Activated CD8-positive, alpha-beta memory T cell treated with anti-CD3 and anti-CD28 coated beads, Interleukin-2, amount 50 U/mL, for 1 hour (primary cell): ENCODE data around the gene DOCK2.

Experiments
- DNase-seq: peaks from one replicate; pipeline ENCODE4 v3.0.0-alpha.2; 2020; ENCODE audit errors: extremely low read depth

Gene DOCK2

GRCh38 chr5:169862391-169862811, 225.3 kb downstream of the DOCK2 start:
- DNase-seq = no peak

DNA sequence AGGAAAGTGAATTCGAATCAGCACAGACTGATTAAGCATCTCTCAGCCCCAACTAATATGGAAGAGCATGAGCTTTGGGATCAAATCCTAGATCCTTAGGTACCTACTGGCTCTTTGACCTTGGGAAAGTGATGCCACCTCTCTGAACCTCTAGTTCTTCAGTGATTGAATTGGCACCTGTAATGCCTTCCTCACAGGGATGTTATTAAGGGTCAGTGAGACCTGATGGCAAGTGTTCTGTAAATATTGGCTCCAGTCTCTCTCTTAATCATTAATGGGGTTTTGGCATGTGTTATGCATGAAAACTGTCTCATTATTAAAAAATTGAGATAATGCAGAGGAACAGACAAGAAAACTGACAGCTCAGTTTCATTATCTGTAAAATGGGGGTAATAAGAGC, 227.4 kb downstream of the DOCK2 start:
- no peak for DNase-seq

GRCh38 chr5:169867347-169867746, 230.3 kb downstream of the DOCK2 start:
- DNase-seq = no peak

DNA sequence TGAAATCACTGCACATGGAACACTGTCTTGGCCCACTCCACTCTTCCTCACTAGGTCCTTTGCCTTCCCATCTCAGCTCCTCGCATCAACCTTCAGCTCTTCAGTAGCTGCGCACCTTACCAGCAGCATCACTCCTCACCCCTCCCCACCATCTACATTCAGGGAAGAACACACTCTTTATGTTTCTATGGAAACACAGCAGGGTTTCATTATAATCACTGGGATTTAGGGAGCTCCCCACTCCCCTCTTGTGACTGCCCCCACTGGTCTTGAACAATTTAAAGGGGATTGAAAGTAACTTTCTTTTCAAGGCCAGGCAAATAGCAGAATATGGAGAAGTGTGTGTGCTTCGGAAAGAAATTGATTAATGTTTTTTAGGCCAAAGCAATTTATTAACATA, 232.0 kb downstream of the DOCK2 start:
- DNase-seq = no peak

DNA sequence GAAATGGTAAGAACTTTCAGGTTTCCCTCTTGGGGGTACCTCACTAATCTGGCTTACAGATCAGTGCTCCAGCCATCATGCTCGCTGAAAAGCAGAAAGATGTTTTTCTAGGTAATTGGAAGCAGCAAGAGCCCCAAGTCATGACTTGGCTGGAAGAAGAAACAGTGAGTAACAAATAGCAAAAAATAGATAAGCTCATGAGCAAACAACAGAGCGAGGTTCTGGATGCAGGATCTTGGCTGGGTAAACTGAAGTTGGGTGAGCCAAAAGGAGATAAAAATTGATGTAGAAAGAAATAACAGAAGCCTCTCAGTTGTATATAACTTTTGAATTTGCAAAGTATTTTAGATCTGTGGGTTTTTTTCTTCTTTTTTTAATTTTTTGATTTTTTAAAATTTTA, 233.1 kb downstream of the DOCK2 start:
- DNase-seq = no peak

- DNase-seq = no peak
Observed at GRCh38 chr5:169871826-169872490, 234.9 kb downstream of the DOCK2 start.

- no peak for DNase-seq
Observed at GRCh38 chr5:169873642-169874041, 236.6 kb downstream of the DOCK2 start.

DNA sequence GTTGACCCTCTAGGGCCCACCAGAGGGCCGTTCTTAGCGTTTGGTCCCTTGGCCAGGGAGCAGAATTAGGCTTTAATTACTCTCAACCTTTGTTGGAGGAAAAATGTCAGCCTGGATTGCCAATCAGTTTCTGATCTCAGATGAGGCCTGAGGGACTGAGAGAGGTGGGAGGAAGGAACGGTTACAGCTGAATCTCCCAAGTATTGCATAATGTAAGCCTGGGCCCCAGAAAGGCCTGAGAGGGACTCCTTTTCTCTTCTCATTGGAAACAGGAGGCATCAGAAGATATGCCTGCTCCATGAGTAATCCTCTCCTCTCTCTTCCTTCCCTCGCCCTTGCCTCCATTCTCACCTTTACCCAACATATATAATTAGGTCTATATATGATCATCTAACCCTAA, 237.5 kb downstream of the DOCK2 start:
- DNase-seq = no peak

GRCh38 chr5:169875091-169875728, 238.1 kb downstream of the DOCK2 start:
- no peak for DNase-seq

DNA sequence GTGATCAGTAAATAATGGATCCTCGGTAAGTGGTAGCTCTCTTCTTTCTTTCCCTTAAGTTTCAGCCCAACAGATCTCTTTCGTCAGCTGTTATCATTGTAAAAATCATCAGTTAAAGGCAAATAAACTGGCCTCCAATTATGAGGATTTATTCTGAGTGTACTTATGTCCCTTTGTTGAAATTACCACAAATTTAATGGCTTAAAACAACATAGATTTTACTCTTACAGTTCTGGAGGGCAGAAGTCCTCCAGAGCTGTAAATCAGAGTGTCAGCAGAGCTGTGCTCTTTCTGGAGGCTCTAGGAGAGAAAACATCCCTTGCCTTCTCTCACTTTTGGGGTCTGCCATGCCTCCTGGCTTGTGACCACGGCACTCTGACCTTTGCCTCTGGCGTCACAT, 238.7 kb downstream of the DOCK2 start:
- no peak for DNase-seq

DNA sequence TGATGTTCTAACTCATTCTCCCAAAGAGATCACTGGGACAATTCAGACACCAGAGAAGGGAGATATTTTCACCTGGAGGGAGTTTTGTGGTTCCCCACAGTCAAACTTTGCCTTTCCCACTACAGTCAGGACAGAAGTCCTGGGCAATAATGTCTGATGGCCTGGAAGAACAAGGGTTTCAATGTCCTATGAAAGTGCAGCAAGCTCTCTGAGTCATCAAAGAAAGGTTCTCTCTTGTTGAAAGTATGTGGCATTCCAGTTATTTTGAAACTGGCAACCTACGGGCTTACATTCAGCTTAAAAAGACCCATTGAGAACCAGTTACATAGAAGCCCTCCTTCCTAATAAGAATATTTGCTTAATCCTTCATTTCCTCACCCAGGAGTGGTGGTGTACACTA, 239.3 kb downstream of the DOCK2 start:
- no peak for DNase-seq

- DNase-seq = no peak
Observed at GRCh38 chr5:169880012-169880663, 243.1 kb downstream of the DOCK2 start.

DNA sequence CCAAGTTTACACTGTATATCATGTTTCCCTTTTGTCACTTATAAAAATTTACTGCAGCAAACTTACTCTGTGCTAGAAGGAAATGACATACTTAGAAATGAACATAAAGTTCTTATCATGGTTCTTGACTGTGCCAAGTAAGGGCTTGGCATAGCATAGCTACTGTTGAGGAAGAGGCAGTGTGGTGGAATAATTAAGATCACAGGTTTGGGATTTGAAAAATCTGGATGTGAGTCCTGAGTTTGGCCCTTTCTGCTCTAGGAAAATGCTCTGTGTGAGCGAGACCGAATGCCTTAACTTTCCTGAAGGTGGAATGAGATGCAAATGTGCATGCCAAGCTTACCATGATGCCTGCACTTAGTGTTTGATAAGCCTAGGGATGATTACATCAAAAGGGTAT, 243.7 kb downstream of the DOCK2 start:
- DNase-seq = no peak

GRCh38 chr5:169881702-169882303, 244.7 kb downstream of the DOCK2 start:
- no peak for DNase-seq

DNA sequence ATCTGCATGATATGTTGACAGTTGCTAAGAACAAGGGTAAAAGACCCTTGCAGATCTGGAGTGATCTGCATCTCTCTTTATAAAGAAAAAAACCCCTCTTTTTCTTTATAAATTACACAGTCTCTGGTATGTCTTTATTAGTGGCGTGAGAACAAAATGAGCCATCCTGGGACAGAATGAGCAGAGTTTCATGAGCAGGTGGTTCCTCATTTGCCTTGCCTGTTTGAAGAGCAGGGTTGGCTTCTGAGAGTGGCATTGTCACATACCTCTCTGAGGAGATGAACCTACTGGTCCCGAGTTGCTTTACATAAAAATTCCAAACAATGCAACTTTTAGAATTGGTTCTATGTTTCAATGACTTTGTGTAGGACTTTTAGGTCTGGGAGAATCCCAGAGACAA, 249.0 kb downstream of the DOCK2 start:
- DNase-seq = no peak

DNA sequence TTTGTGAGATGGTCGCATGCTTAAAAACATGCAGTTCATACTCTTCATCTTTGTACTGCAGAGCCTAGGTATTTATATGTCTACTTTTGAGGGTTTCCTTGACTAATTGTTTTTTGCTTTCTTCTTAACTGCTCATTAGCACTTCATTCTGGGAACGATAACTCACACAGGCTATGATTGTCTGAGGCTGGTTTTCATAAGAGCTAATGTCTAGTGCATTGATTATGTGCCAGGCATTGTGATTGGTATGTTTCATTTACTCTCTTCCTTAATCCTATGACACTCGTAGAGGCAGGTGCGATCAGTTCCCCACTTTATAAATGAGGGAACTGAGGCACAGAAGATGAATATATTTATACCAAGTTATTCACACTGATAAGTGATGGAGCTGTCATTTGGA, 249.6 kb downstream of the DOCK2 start:
- no peak for DNase-seq

DNA sequence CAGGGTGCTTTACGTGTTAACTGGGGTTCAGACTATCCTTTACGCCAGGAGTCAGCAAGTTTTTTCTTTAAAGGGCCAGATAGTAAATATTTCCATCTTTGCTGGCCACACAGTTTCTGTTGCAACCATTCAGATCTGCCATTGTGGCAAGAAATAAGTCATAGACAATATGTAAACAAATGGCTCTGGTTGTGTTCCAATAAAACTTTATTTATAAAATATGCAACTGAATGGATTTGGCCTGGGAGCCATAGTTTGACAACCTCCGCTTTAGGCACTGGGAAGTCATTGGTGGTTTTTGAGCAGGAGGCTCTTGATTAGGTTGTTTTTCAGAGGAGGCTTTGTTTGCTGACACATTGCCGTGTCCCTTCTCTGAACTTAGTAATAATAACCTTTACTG, 252.5 kb downstream of the DOCK2 start:
- no peak for DNase-seq

GRCh38 chr5:169893010-169893409, 255.9 kb downstream of the DOCK2 start:
- DNase-seq = no peak

DNA sequence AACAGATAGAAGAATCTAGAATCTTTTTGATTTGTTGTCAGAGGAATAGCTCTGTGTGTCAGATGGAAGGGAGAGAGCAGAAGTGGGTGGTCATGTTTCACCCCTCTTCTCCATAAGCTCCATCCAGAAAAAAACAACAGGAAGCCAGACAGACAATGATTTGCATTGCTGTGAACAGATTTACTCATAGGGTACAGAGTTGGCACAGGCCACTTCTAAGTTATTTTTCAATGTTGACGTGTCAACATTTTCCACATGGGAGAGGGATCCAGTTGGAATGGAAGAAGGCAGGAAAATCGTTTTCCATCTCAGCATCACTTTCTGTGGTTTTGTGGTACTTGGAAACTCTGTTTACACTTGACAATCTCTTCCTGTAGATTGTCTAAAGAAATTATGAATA, 256.5 kb downstream of the DOCK2 start:
- no peak for DNase-seq

DNA sequence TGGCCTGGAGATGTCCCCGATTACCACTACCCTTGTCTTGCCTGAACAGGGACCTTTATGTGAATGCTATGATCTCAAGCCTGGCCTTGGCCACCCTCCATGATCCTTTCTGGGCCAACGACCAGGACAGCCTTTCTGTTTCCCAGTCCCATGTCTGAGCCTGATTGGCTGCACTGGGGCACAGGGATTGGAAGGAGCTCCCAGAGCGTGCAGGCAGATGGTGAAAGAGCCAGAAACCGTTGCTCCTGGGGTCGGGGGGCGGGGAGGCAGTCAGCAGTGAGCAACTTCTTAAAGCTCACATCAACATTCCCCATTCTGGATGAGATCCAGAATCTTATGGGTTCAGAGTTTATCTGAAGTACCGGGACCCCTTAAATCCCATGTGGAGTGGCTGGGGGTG, 258.9 kb downstream of the DOCK2 start:
- DNase-seq = no peak

DNA sequence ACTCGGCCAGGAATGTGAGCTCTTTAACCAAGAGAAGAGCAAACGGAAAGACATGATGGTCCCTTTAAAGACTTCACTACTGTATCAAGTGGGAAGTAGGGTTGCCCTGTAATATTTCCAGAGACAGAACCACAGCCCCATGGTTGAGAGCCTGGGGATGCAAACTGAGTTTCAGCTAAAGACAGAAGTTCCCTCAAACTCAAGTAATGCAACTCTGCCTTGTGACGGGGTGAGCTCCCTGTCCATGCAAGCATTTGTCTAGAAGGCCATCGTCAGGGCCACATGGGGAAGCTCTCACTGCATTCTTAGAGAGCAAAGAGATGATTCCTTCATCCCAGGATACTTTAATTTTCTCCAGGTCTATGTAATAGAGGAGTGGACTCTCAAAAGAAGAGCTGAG, 260.4 kb downstream of the DOCK2 start:
- no peak for DNase-seq

DNA sequence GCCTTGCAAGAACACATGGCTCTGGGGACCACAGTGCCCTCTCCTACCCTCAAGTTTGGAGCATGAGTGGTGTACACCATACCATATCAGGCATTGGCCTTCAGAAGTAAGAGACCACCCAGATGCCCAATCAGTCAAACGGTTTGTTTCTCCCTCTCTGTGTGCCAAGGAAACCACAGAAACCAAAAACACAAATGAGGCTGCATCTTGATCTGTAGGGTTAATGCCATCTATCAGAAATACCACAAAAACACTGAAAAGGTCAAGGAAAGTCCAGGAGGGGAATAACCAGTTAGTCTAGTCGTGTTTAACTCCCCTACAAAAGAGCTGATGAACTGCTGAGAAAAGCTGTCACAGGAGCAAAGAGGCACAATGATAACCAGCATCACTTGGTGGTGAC, 264.8 kb downstream of the DOCK2 start:
- no peak for DNase-seq

DNA sequence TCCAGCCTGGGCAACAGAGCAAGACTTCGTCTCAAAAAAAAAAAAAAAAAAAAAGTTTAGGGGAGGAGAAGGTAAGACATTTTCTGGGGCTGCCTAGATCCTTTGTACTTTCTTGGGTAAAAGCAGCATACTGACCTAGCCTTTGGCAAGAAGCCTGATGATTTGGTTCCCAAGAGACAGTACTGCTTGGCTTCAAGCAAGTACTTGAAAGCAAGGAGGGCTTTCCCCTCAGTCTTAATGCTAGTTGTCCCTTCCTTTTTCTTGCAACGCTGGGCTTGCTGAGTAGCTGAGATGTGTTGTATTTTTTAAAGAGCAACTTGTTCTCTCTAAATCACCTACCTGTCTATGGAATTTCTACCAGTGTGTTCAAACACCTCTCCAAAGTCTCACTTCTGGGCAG, 267.0 kb downstream of the DOCK2 start:
- no peak for DNase-seq
